ENCODE data around the gene PLGLB2.
"Not testable (repeated sequence)": the region's sequence is repeated elsewhere in the genome, so short reads cannot be mapped to it uniquely, and the experiment has no call there.

PLGLB2 gene

GRCh38 chr2:87747791-87748190, at the start of gene PLGLB2:
Gene PLGLB2 (plus strand): TSS chr2:87748087. CDS start chr2:87748154, 67 bp downstream.
- DNase-seq (ENCODE audit: low read depth in 2 of 2): not testable (repeated sequence)

GRCh38 chr2:87704572-87705323, 43.1 kb upstream of the PLGLB2 start:
- DNase-seq (ENCODE audit: low read depth in 2 of 2): not testable (repeated sequence)

- not testable (repeated sequence) for DNase-seq (ENCODE audit: low read depth in 2 of 2)
Measured at GRCh38 chr2:87708368-87708767, 39.5 kb upstream of the PLGLB2 start.

- not testable (repeated sequence) for DNase-seq (ENCODE audit: low read depth in 2 of 2)
Measured at GRCh38 chr2:87727940-87728599, 19.8 kb upstream of the PLGLB2 start.

- DNase-seq (ENCODE audit: low read depth in 2 of 2): not testable (repeated sequence)
Measured at GRCh38 chr2:87740928-87741327, 7.0 kb upstream of the PLGLB2 start.

- DNase-seq (ENCODE audit: low read depth in 2 of 2): not testable (repeated sequence)
Measured at GRCh38 chr2:87742393-87743108, 5.3 kb upstream of the PLGLB2 start.

GRCh38 chr2:87743638-87744037, 4.2 kb upstream of the PLGLB2 start:
- DNase-seq (ENCODE audit: low read depth in 2 of 2): not testable (repeated sequence)

- not testable (repeated sequence) for DNase-seq (ENCODE audit: low read depth in 2 of 2)
Measured at GRCh38 chr2:87745353-87745951, 2.4 kb upstream of the PLGLB2 start.

GRCh38 chr2:87748524-87748923, 637 bp downstream of the PLGLB2 start:
- not testable (repeated sequence) for DNase-seq (ENCODE audit: low read depth in 2 of 2)

- DNase-seq (ENCODE audit: low read depth in 2 of 2): not testable (repeated sequence)
Measured at GRCh38 chr2:87750560-87750959, 2.7 kb downstream of the PLGLB2 start.

GRCh38 chr2:87754759-87755158, 6.9 kb downstream of the PLGLB2 start:
- DNase-seq (ENCODE audit: low read depth in 2 of 2): not testable (repeated sequence)

All from stimulated activated CD8-positive, alpha-beta memory T cell treated with anti-CD3 and anti-CD28 coated beads, Interleukin-7, amount 100 ng/mL, for 1 hour (primary cell).